ENCODE results near the gene ALDOB.

Gene ALDOB

GRCh38 chr9:101435601-101436079 lies at the start of gene ALDOB:
Gene ALDOB, minus strand, starts transcription at chr9:101435774. Its CDS starts 4,887 bp downstream, at chr9:101430887.
- no peak for DNase-seq

- DNase-seq: no peak
Observed at GRCh38 chr9:101484046-101484445, 48.5 kb upstream of the ALDOB start.

GRCh38 chr9:101481261-101481660 lies 45.7 kb upstream of the ALDOB start:
- DNase-seq: no peak

- no peak for DNase-seq
Observed at GRCh38 chr9:101480386-101480785, 44.8 kb upstream of the ALDOB start.

DNA sequence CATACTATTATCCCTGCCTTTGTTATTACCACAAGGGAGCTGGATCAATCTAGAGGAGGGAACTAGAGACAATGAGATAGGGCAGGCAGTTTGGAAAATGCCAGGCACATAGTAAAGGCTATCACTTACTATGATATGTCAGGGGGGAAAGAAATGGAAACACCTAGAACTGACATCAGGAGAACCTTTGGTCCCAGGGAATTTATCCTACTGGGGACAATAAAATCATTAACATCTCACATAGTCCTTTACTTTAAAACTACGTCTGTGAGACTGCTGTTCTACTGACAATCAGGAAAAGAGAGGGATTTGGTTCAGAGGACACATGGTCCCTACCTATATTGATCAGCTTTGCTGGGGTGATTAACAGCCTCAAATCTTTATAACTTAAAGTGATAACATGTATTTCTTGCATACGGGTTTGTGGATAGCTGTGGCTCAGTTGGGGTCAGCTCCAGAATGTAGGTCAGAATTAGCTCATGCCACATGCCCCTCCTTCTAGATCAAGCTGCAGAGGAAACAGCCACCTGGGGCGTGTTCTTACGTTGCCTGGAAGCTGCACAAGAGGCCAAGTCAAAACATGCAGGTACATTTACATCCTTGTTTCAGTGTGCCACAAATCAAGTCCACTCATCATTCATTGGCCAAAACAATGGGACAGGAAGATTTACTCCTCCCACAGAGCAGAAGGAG lies 43.9 kb upstream of the ALDOB start:
- no peak for DNase-seq

DNA sequence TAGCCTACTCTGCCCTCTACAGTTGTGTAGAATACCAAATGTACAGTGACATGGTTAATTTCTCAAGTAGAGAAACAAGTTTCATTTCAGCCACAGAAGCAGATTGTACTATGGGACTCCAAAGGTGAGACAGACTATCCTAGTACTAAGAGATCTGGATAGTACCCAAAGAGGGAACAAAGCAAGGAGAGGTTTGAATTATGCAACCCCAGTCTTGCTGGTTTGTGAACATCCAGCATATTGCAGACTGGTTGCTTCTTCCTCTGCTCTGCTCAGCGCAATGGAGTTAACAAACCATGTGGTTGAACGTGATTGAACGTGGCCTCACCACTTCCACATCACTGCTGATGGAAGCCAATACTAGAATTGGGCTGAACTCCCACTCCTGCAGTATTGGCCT lies 43.3 kb upstream of the ALDOB start:
- DNase-seq: no peak

DNA sequence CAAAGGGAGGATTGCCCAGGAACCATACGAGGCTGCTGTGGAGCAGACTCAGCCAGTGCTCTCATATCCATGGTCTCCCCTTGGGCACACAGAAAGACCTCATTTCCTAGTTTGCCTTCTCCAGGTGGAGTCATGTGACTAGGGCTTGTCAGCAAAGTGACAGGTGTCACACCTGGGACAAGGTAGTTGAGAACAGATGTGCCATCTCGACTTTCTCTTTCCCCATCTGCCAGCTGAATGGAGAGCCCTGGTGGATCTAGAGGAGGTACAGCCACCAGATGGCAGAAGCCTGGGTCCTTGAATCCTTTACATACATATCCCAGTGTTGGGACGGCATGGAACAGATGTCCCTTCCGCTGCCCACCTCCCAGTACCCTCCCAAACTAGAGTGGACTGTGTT lies 42.9 kb upstream of the ALDOB start:
- no peak for DNase-seq

DNA sequence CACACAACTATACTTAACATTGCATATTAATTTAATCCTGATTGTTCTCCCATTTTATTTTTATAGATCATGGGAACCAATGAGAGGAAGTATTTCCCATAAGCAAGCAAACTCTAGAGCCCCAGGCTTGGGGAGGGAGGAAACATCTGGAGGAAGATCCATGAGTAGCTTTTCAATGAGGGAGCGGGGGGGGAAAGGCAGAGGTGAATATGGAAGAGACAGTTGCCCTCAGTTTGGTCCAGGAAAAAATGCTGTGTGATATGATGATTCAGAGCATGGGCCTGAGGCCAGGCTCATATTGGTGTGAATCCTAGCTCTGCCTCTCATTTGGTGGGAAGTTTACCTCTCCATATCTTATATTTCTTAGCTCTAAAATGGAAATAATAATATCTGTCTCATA lies 42.2 kb upstream of the ALDOB start:
- peak in 1 of 2 experiments; percentile 3 for DNase-seq

GRCh38 chr9:101477214-101477613 lies 41.6 kb upstream of the ALDOB start:
- DNase-seq: no peak

- DNase-seq: no peak
Observed at GRCh38 chr9:101476576-101477208, 41.1 kb upstream of the ALDOB start.

GRCh38 chr9:101472891-101473290 lies 37.3 kb upstream of the ALDOB start:
- DNase-seq: no peak

GRCh38 chr9:101470929-101471328 lies 35.4 kb upstream of the ALDOB start:
- DNase-seq: no peak

GRCh38 chr9:101470021-101470420 lies 34.4 kb upstream of the ALDOB start:
- DNase-seq: no peak

GRCh38 chr9:101469026-101469425 lies 33.5 kb upstream of the ALDOB start:
- DNase-seq: no peak

DNA sequence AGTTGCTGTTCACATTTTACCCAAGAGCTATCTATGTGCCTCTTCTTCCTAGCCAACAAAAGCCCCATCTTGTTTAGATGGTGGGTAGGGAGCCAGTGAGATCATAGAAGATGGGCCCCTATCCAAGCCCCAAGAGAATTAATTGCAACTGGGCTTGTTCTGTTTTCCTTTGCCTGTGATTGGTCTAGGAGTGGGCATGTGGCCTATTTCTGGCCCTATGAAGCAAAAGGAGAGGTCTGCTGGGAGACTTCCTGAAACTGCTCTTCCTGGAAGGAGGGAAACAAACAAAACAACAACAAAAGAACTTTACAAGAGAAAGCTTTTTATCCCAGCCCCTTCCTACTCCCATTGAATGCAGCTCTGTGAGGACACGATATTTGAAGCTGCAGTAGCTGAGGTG lies 32.5 kb upstream of the ALDOB start:
- DNase-seq: peak in 1 of 2 experiments; percentile 3

DNA sequence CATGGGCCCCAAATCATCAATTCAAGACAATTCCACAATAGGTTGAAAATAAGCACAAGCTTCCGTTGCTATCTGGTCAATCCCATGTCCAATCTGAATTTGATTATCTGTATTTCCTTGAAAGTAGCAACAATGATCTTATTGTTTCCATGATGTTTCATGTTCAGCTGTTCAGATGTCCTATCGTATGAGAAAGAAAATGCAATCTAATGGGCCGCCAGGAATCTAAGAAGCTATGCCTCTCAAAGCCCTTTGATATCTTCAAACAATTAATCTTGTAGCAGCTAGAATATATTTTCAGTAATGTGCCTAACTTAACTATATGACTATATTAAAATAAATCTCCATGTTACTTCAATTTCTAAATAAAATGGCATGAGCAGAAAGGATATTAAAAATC lies 32.1 kb upstream of the ALDOB start:
- no peak for DNase-seq

- DNase-seq: no peak
Observed at GRCh38 chr9:101466863-101467262, 31.3 kb upstream of the ALDOB start.

DNA sequence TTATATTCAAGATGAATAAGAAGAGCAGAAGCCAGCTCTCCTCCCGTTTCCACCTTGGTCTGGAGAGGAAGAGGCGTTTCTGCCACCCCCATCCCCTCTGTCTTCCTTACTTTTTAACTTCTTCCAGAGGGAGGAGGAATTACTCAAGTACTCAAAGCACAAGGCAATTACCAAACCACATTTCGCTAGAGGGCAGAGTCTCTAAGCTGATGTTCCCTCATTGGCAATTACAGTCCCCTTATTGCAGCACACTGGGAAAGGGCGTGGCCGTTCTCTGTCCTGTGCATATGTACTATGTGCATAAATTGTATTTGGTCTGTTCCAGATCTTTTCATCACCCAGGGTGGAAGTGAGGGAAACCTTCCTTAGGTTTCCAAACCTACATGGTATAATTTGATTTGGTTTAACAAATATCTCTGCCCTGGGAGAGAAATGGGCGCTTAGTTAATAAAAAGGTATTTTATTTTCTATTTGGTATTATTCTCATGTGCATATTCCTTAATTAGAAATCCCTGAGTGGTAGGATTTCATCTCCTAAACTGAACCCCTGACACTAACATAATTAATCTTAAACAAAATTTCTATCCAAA lies 29.8 kb upstream of the ALDOB start:
- peak; percentile 16 to 17 for DNase-seq

- DNase-seq: no peak
Observed at GRCh38 chr9:101463397-101463796, 27.8 kb upstream of the ALDOB start.

DNA sequence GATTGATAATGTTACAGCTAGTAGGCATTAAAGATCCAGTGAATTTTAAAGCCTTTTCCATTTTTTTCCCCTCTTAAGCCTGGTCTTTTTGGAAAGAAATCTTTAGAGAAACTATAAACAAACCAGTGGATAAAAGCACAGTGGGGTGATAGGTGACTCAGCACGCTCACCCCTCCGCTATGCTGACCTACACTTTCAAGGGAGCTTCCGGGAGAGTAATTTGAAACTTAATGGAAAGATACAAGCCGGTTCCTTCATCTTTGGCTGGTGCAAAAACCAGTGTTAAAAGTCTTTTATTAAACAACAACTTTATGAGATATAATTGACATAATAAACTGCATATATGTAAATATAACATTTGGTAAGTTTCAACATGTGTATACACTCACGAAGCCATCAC lies 27.0 kb upstream of the ALDOB start:
- DNase-seq: no peak

GRCh38 chr9:101460965-101461364 lies 25.4 kb upstream of the ALDOB start:
- no peak for DNase-seq

- peak; percentile 29 to 68 for DNase-seq
Observed at GRCh38 chr9:101458963-101459631, 23.5 kb upstream of the ALDOB start.

GRCh38 chr9:101457003-101457402 lies 21.4 kb upstream of the ALDOB start:
- no peak for DNase-seq

Measured in NCI-H446 (cell line).